A673 (cell line): Measurements from ENCODE around the gene RABL6. TPM values are rescaled to one million over a fixed set of nuclear protein-coding genes. Genes with fewer than 3 reads are reported as not detected.
"Not testable (repeated sequence)": the region's sequence is repeated elsewhere in the genome, so short reads cannot be mapped to it uniquely, and the experiment has no call there.

Source experiments
- BruUV-seq: library from RNA; stranded (reverse); fragments of 400-500 nt; replicated peaks from 2 replicates; lab custom pipeline; 2021; lab: Mats Ljungman, UMichigan
- CTCF ChIA-PET: fragments of 300-600 bp; sonication (Branson Sonifier 250); formaldehyde crosslinking; loops from one replicate; lab custom pipeline; 2022; ENCODE audit warnings: antibody characterized with exemption; lab: Charles Lee
- POLR2A ChIA-PET: fragments of 300-600 bp; sonication (Branson Sonifier 250); formaldehyde crosslinking; loops from one replicate; lab custom pipeline; 2022; ENCODE audit warnings: antibody characterized with exemption; ENCODE audit not compliant: low non-redundant PET; lab: Charles Lee
- DNase-seq: peaks from one replicate; pipeline ENCODE4 v3.0.0-alpha.2; 2015; ENCODE audit warnings: low spot score
- H3K27ac ChIP-seq: fragments of 200-600 bp; sonication (generic); 2 replicates; pipeline ENCODE4 v1.5.1; 2016; ENCODE audit warnings: mixed run types, low read depth, mild to moderate bottlenecking, mixed read lengths, antibody characterized with exemption, low read length; ENCODE audit not compliant: poor library complexity, severe bottlenecking
- H3K27me3 ChIP-seq: fragments of 200-600 bp; sonication (generic); replicated peaks from 2 replicates; pipeline ENCODE4 v1.6.1; 2017; ENCODE audit warnings: mixed run types, low read depth, mild to moderate bottlenecking, mixed read lengths, antibody characterized with exemption, low read length; ENCODE audit not compliant: insufficient read depth, poor library complexity
- H3K36me3 ChIP-seq: fragments of 200-600 bp; sonication (generic); 2 replicates; pipeline ENCODE4 v1.6.1; 2016; ENCODE audit warnings: mixed run types, mild to moderate bottlenecking, mixed read lengths, antibody characterized with exemption, low read length; ENCODE audit not compliant: insufficient read depth, poor library complexity, severe bottlenecking
- H3K4me1 ChIP-seq: fragments of 200-600 bp; sonication (generic); 2 replicates; pipeline ENCODE4 v1.6.1; 2017; ENCODE audit warnings: mixed run types, mild to moderate bottlenecking, mixed read lengths, antibody characterized with exemption, low read length; ENCODE audit not compliant: insufficient read depth, poor library complexity, severe bottlenecking
- H3K4me3 ChIP-seq: fragments of 200-600 bp; sonication (generic); 2 replicates; pipeline ENCODE4 v1.5.1; 2016; ENCODE audit warnings: low read depth, mixed run types, mild to moderate bottlenecking, mixed read lengths, low read length; ENCODE audit not compliant: poor library complexity, severe bottlenecking
- H3K9me3 ChIP-seq: fragments of 200-600 bp; sonication (generic); 2 replicates; pipeline ENCODE4 v1.6.1; 2016; ENCODE audit warnings: mixed run types, low read depth, mild to moderate bottlenecking, mixed read lengths, antibody characterized with exemption, low read length; ENCODE audit not compliant: poor library complexity, severe bottlenecking
- CTCF ChIP-seq: fragments of 300-800, 200-600 bp; sonication (generic); conservative IDR thresholded peaks from 2 replicates; pipeline ENCODE4 v1.5.1; 2017; ENCODE audit warnings: low read depth, mild to moderate bottlenecking, antibody characterized with exemption, low read length, moderate library complexity, mixed read lengths
- EZH2 ChIP-seq: fragments of 200-600 bp; sonication (generic); IDR thresholded peaks from 2 replicates; pipeline ENCODE4 v1.6.1; 2017; ENCODE audit warnings: borderline replicate concordance, low read depth, mild to moderate bottlenecking, mixed read lengths, antibody characterized with exemption, low read length; ENCODE audit not compliant: poor library complexity, severe bottlenecking
- intact Hi-C: fragments of 100-400 bp; cut with micrococcal nuclease; formaldehyde crosslinking; loops from one replicate; pipeline ENCODE4 v1.10.0; 2022; ENCODE audit not compliant: unreplicated experiment
- total RNA-seq: library from RNA; stranded (reverse); gene quantifications from 2 replicates; pipeline ENCODE4 v1.2.3, GENCODE V29; 2021

Gene RABL6
- total RNA-seq, 1 experiment from 2014 or later: 210 TPM

DNA sequence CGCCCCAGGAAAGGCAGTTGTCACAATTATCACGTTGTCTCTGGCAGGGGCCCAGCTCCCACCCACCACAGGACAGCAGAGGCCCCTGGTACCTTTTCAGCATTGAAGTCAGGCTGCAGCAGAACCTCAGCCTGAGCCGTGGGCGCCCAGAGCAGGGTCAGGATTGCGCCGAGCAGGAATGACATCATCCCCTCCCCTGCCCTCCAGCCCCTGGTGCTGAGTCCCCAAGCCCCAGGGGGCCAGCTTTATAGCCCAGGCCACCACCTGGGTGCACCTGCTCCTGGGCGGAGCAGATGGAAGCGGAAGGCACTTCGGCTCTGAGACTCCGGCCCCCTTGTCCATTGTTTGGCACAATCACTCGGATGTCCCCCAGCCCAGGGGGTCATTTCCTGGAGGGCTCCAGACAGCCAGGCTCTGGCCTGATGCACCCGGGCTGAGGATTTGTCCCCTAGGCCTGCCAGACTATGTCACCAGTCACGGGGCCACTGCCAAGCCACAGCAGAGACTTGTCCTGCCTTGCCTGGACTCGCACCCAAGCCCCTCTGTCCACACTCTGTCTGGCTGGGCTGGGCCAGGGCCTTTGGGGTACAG is 43.4 kb upstream of the RABL6 start, which contains the start of gene LCN15:
LCN15 (minus strand) TSS at position 218 of the 591 bp plus-strand sequence; CDS start at position 188, 30 bp downstream.
- no peak within 1 kb of the TSS for H3K4me3 ChIP-seq
- DNase-seq: no peak
- no peaks in the 10 kb centered on the region for H3K36me3 ChIP-seq
- intact Hi-C loops: no loop called here
- peaks cover 5% of the 10 kb centered on the region for H3K4me1 ChIP-seq
- no peak within 1 kb of the TSS for H3K27ac ChIP-seq
- H3K27me3 ChIP-seq: no peaks in the 10 kb centered on the region
- POLR2A ChIA-PET: no interaction called here
- no TSS peak for BruUV-seq
- no peaks in the 10 kb centered on the region for H3K9me3 ChIP-seq
- CTCF ChIA-PET: interaction anchor here (0.6 to 0.7 kb wide), 2 partner anchors 14 to 22 kb away, joined by 3 to 5 read pairs; no protein-coding TSS in a partner anchor
- TF ChIP-seq CTCF (no peak), EZH2 (no peak)

DNA sequence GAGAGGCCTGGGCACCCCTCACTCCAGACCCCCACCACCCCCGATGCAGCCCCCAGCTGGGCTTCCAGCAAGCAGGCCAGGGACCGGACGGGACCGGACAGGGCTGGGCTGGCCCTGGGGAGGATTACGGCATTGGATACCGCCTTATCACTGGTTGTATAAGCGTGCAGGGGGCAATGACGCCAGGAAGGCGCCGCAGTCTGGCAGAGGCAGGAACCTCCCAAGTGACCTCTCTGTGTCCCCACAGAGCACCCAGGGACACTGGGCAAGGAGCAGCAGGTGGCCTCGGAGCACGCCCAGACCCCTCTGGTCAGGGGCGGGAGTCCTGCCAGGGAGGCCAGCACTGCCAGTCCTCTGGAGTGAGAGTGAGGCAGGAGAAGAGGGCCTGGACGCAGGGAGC is 42.7 kb upstream of the RABL6 start:
- intact Hi-C loops: no loop called here
- TF ChIP-seq EZH2 (no peak), CTCF (no peak)
- ChIA-PET CTCF (interaction anchor here (0.6 to 0.7 kb wide), 2 partner anchors 14 to 79 kb away, joined by 3 to 5 read pairs; no protein-coding TSS in a partner anchor), POLR2A (no interaction called here)
- DNase-seq: no peak
- H3K27ac ChIP-seq: no peak overlapping the region
- peaks cover 5% of the 10 kb centered on the region for H3K4me1 ChIP-seq
- no peaks in the 10 kb centered on the region for H3K36me3 ChIP-seq
- BruUV-seq: no TSS peak
- no peak overlapping the region for H3K4me3 ChIP-seq
- H3K27me3 ChIP-seq: no peaks in the 10 kb centered on the region
- H3K9me3 ChIP-seq: no peaks in the 10 kb centered on the region

- H3K4me1 ChIP-seq, H3K4me3 ChIP-seq, H3K36me3 ChIP-seq, intact Hi-C loops, DNase-seq, H3K9me3 ChIP-seq, H3K27me3 ChIP-seq, H3K27ac ChIP-seq, BruUV-seq: not testable (repeated sequence)
- ChIA-PET CTCF (interaction anchor here (0.6 to 0.9 kb wide), 2 partner anchors 13 to 283 kb away, joined by 3 to 6 read pairs; no protein-coding TSS in a partner anchor), POLR2A (interaction anchor here (0.6 kb wide), 1 partner anchor 10 kb away, joined by 8 read pairs; no protein-coding TSS in a partner anchor)
Observed at GRCh38 chr9:136765745-136766409, 41.9 kb upstream of the RABL6 start.
